GM23338 (cell line): ENCODE results near the gene NPPA. TPM values are rescaled to one million over a fixed set of nuclear protein-coding genes. Genes with fewer than 3 reads are reported as not detected.

Experiments used
- EZH2 ChIP-seq: fragments of 200-600 bp; sonication (generic); IDR thresholded peaks from one replicate; pipeline ENCODE4 v1.8.0; 2017; ENCODE audit warnings: antibody characterized with exemption, mild to moderate bottlenecking, low read depth; ENCODE audit not compliant: unreplicated experiment
- EZH2phosphoT487 ChIP-seq: fragments of 200-600 bp; sonication (generic); IDR thresholded peaks from one replicate; pipeline ENCODE4 v1.8.1; 2018; ENCODE audit warnings: antibody characterized with exemption; ENCODE audit not compliant: unreplicated experiment
- NANOG ChIP-seq: IDR thresholded peaks from 2 replicates; pipeline ENCODE4 v1.6.1; 2016; ENCODE audit warnings: antibody characterized with exemption, borderline replicate concordance
- POLR2AphosphoS5 ChIP-seq: IDR thresholded peaks from 2 replicates; pipeline ENCODE4 v1.6.1; 2016; ENCODE audit warnings: antibody characterized with exemption, low read depth
- STAT1 ChIP-seq: IDR thresholded peaks from one replicate; pipeline ENCODE4 v1.6.1; 2016; ENCODE audit warnings: antibody characterized with exemption; ENCODE audit not compliant: unreplicated experiment
- ZNF114 ChIP-seq: fragments of 250-450 bp; sonication (Bioruptor Pico); IDR thresholded peaks from 2 replicates; pipeline ENCODE4 v1.5.0; 2020; ENCODE audit warnings: mild to moderate bottlenecking, moderate library complexity
- ZNF331 ChIP-seq: fragments of 250-450 bp; sonication (Bioruptor Pico); IDR thresholded peaks from 2 replicates; pipeline ENCODE4 v1.5.0; 2020; ENCODE audit warnings: low read depth, mild to moderate bottlenecking, moderate library complexity
- polyA plus RNA-seq: library from polyadenylated mRNA; unstranded; fragments of >200 nt; fragmentation: Nextera tagmentation; extraction: Ambion mirVana; gene quantifications from 2 replicates; pipeline ENCODE4 v1.2.1, GENCODE V29; 2016
- total RNA-seq: library from RNA; depleted of rRNA; stranded (reverse); fragments of >200 nt; shearing (Covaris generic); gene quantifications from 2 replicates; pipeline ENCODE4 v1.2.3, GENCODE V29; 2014
- TF ChIP-seq, protein P1 (sequence below): fragments of 250-450 bp; sonication (Bioruptor Pico); IDR thresholded peaks from 2 replicates; pipeline ENCODE4 v1.5.0; 2020; ENCODE audit warnings: mild to moderate bottlenecking, moderate library complexity
- TF ChIP-seq, protein P2 (sequence below), 2 experiments: fragments of 200-600 bp in 1 of 2; sonication (generic) in 1 of 2; conservative IDR thresholded peaks; 2 replicates each; pipeline versions ENCODE4 v1.5.1 to v1.6.1; 2016 to 2017; ENCODE audit warnings: antibody characterized with exemption in 2 of 2, low read depth in 2 of 2, mild to moderate bottlenecking in 2 of 2, moderate library complexity in 1 of 2
- TF ChIP-seq, protein P3 (sequence below): IDR thresholded peaks from 2 replicates; pipeline ENCODE4 v1.6.1; 2016; ENCODE audit warnings: antibody characterized with exemption

NPPA gene
- total and polyA plus RNA-seq, 2 experiments from 2014 or later: 0.29 TPM; not detected in 1

DNA sequence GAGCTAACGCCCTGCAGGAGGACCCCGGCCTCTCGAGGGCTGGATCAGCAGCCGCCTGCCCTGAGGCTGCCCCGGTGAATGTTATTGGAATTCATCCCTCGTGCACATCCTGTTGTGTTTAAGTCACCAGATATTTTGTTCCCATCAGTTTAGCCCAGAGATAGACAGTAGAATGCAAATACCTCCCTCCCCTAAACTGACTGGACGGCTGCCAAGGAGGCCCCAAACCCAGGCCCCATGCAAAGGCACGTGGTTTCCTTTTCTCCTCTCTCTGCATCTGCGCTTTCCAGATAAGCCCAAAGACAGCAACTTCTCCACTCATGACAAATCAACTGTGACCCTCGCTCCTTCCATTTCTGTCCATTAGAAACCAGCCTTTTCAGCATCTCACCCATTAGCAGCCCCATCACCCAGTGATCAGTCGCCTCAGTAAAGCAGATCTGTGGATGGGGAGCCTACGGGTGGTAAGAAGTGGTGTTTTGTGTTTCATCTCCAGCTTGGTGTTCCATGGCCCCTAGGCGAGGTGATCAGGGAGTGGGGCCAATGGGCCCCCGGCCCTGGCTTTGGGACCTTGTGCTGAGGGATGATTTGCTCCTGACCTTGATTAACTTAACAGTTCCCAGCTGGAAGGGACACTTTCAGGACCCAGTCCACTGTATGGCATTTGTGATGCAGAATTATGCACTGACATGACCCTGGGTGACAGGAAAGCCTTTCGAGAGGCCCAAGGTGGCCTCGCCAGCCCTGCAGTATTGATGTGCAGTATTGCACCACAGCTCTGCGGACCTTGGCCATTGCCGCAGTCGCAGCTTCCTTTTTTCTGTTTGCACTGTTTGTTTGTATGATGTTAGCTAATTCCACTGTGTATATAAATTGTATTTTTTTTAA lies 5.2 kb downstream of the NPPA start (continued):
- TF ChIP-seq, protein P1, sequence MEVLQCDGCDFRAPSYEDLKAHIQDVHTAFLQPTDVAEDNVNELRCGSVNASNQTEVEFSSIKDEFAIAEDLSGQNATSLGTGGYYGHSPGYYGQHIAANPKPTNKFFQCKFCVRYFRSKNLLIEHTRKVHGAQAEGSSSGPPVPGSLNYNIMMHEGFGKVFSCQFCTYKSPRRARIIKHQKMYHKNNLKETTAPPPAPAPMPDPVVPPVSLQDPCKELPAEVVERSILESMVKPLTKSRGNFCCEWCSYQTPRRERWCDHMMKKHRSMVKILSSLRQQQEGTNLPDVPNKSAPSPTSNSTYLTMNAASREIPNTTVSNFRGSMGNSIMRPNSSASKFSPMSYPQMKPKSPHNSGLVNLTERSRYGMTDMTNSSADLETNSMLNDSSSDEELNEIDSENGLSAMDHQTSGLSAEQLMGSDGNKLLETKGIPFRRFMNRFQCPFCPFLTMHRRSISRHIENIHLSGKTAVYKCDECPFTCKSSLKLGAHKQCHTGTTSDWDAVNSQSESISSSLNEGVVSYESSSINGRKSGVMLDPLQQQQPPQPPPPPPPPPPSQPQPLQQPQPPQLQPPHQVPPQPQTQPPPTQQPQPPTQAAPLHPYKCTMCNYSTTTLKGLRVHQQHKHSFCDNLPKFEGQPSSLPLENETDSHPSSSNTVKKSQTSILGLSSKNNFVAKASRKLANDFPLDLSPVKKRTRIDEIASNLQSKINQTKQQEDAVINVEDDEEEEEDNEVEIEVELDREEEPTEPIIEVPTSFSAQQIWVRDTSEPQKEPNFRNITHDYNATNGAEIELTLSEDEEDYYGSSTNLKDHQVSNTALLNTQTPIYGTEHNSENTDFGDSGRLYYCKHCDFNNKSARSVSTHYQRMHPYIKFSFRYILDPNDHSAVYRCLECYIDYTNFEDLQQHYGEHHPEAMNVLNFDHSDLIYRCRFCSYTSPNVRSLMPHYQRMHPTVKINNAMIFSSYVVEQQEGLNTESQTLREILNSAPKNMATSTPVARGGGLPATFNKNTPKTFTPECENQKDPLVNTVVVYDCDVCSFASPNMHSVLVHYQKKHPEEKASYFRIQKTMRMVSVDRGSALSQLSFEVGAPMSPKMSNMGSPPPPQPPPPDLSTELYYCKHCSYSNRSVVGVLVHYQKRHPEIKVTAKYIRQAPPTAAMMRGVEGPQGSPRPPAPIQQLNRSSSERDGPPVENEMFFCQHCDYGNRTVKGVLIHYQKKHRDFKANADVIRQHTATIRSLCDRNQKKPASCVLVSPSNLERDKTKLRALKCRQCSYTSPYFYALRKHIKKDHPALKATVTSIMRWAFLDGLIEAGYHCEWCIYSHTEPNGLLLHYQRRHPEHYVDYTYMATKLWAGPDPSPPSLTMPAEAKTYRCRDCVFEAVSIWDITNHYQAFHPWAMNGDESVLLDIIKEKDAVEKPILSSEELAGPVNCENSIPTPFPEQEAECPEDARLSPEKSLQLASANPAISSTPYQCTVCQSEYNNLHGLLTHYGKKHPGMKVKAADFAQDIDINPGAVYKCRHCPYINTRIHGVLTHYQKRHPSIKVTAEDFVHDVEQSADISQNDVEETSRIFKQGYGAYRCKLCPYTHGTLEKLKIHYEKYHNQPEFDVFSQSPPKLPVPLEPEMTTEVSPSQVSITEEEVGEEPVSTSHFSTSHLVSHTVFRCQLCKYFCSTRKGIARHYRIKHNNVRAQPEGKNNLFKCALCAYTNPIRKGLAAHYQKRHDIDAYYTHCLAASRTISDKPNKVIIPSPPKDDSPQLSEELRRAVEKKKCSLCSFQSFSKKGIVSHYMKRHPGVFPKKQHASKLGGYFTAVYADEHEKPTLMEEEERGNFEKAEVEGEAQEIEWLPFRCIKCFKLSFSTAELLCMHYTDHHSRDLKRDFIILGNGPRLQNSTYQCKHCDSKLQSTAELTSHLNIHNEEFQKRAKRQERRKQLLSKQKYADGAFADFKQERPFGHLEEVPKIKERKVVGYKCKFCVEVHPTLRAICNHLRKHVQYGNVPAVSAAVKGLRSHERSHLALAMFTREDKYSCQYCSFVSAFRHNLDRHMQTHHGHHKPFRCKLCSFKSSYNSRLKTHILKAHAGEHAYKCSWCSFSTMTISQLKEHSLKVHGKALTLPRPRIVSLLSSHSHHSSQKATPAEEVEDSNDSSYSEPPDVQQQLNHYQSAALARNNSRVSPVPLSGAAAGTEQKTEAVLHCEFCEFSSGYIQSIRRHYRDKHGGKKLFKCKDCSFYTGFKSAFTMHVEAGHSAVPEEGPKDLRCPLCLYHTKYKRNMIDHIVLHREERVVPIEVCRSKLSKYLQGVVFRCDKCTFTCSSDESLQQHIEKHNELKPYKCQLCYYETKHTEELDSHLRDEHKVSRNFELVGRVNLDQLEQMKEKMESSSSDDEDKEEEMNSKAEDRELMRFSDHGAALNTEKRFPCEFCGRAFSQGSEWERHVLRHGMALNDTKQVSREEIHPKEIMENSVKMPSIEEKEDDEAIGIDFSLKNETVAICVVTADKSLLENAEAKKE (CRISPR knock-in tag): no peak
- TF ChIP-seq, protein P2, sequence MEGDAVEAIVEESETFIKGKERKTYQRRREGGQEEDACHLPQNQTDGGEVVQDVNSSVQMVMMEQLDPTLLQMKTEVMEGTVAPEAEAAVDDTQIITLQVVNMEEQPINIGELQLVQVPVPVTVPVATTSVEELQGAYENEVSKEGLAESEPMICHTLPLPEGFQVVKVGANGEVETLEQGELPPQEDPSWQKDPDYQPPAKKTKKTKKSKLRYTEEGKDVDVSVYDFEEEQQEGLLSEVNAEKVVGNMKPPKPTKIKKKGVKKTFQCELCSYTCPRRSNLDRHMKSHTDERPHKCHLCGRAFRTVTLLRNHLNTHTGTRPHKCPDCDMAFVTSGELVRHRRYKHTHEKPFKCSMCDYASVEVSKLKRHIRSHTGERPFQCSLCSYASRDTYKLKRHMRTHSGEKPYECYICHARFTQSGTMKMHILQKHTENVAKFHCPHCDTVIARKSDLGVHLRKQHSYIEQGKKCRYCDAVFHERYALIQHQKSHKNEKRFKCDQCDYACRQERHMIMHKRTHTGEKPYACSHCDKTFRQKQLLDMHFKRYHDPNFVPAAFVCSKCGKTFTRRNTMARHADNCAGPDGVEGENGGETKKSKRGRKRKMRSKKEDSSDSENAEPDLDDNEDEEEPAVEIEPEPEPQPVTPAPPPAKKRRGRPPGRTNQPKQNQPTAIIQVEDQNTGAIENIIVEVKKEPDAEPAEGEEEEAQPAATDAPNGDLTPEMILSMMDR (conservative IDR thresholded peaks at IDR 0.05; ENCODE audit: low read depth in 2 of 2): no peak
- TF ChIP-seq EZH2phosphoT487 (no peak), ZNF114 (CRISPR knock-in tag) (no peak), STAT1 (no peak), POLR2AphosphoS5 (no peak), EZH2 (no peak), NANOG (no peak), ZNF331 (CRISPR knock-in tag) (no peak)
- TF ChIP-seq, protein P3, sequence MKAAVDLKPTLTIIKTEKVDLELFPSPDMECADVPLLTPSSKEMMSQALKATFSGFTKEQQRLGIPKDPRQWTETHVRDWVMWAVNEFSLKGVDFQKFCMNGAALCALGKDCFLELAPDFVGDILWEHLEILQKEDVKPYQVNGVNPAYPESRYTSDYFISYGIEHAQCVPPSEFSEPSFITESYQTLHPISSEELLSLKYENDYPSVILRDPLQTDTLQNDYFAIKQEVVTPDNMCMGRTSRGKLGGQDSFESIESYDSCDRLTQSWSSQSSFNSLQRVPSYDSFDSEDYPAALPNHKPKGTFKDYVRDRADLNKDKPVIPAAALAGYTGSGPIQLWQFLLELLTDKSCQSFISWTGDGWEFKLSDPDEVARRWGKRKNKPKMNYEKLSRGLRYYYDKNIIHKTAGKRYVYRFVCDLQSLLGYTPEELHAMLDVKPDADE: no peak
